A673 (cell line): Measurements from ENCODE around the gene AGAP1.

Experiments used
- CTCF ChIP-seq: fragments of 300-800, 200-600 bp; sonication (generic); conservative IDR thresholded peaks from 2 replicates; pipeline ENCODE4 v1.5.1; 2017; ENCODE audit warnings: low read depth, mild to moderate bottlenecking, antibody characterized with exemption, low read length, moderate library complexity, mixed read lengths
- EZH2 ChIP-seq: fragments of 200-600 bp; sonication (generic); IDR thresholded peaks from 2 replicates; pipeline ENCODE4 v1.6.1; 2017; ENCODE audit warnings: borderline replicate concordance, low read depth, mild to moderate bottlenecking, mixed read lengths, antibody characterized with exemption, low read length; ENCODE audit not compliant: poor library complexity, severe bottlenecking

DNA sequence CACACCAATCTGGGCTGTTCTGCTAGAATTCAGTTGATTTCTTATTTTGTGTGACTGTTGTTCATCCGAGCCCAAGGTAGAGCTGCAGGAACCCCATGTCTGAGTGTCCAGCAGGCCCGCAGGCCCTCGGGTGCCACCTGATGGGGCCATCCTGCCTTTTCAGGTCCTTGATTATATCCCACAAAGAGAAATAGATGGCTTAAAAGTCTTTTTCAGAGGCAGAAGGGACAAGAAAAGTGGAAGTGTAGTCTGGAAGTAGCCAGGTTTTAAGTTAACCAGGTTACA, 52.2 kb downstream of the AGAP1 start:
- TF ChIP-seq CTCF (no peak), EZH2 (no peak)
